ENCODE results near the gene SCAMP1.

- no peak for TF ChIP-seq CTCF (IDR thresholded peaks at IDR 0.05; ENCODE audit: poor library complexity)
- no peak for TF ChIP-seq EZH2phosphoT487 (IDR thresholded peaks at IDR 0.05; ENCODE audit: low read depth, severe bottlenecking, unreplicated experiment)
These were observed 144.6 kb downstream of the SCAMP1 start for GRCh38 chr5:78504704-78505677.

Data from hepatocyte (in vitro differentiated cells).